ENCODE measurements around the gene DTX2.
"Not testable (repeated sequence)": the region's sequence is repeated elsewhere in the genome, so short reads cannot be mapped to it uniquely, and the experiment has no call there.

The DTX2 gene

DNA sequence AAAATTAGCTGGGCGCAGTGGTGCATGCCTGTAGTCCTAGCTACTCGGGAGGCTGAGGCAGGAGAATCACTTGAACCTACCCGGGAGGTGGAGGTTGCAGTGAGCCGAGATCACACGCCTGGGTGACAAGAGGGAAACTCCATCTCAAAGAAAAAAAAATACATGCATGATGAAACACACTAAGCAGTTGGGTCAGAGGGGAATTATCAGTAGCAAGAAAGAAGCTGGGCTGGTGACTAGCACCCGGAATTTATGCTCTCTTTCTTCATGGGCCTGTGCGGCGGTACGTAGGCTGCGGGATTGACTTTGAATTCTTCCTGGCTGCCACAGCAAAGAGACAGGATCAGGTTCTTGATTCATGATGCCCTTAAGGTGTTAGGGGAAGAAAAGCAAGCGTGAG lies 18.1 kb downstream of the DTX2 start:
- H4K12ac ChIP-seq (ENCODE audit: low read depth, low read length); H3K4me2 ChIP-seq (ENCODE audit: low read length): not testable (repeated sequence)
- no CpG with 5 or more reads among the region's 11 CpGs for WGBS (ENCODE audit: extremely low coverage, insufficient coverage, insufficient read length)

DNA sequence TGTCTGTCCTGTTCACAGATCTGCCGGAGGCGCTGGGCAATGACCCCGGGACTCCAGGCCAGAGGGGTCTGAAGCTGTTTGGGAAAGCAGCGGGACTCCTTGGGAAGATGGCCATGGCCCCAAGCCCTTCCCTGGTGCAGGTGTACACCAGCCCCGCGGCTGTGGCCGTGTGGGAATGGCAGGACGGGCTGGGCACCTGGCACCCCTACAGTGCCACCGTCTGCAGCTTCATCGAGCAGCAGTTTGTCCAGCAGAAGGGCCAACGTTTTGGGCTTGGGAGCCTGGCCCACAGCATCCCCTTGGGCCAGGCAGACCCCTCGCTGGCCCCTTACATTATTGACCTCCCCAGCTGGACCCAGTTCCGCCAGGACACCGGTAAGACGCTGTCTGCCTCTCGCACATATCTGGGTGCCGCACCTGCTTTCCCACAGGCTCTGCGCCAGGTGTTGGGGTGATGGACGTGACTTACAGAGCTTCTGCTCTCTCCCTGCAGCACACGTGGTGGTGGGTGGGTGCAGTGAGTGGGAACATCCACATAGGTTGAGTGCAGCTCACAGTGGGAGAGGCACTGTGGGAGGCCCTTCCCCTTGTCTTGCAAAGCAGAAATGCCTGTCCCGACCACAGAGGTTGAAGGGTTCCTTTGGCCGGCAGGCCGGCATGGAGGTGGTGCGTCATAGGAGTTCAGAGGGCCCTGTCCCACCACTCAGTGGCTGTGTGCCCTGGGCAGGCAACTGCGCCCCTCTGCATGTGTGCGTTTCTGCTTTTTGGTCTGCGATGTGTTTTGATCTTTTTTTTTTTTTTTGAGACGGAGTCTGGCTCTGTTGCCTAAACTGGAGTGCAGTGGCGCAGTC lies 19.1 kb downstream of the DTX2 start:
- not testable (repeated sequence) for H3K4me3 ChIP-seq (ENCODE audit: low read depth, low read length); H3K4me1 ChIP-seq (ENCODE audit: control insufficient read depth in 1 of 2, insufficient read depth in 2 of 2, low read length in 2 of 2); H3K79me1 ChIP-seq (ENCODE audit: low read length); H3K4ac ChIP-seq (ENCODE audit: low read depth, low read length); H3K27ac ChIP-seq (ENCODE audit: low read depth, low read length); H4K12ac ChIP-seq (ENCODE audit: low read depth, low read length); H3K79me2 ChIP-seq (ENCODE audit: control insufficient read depth, insufficient read depth, low read length, poor library complexity); H3K23ac ChIP-seq (ENCODE audit: low read length); H3K18ac ChIP-seq (ENCODE audit: low read length); H2AK5ac ChIP-seq (ENCODE audit: low read length); H2BK12ac ChIP-seq (ENCODE audit: low read length); H4K8ac ChIP-seq (ENCODE audit: low read depth, low read length); H2BK5ac ChIP-seq (ENCODE audit: low read depth, low read length, poor library complexity); H3K4me2 ChIP-seq (ENCODE audit: low read length); H3K9me3 ChIP-seq (ENCODE audit: insufficient read depth, low read depth, low read length); H3K14ac ChIP-seq (ENCODE audit: low read length); H4K91ac ChIP-seq (ENCODE audit: low read depth, low read length); H2AFZ ChIP-seq (ENCODE audit: insufficient read depth, low read length, poor library complexity); H3K27me3 ChIP-seq (ENCODE audit: insufficient read depth, low read length); H3K9ac ChIP-seq (ENCODE audit: low read length); DNase-seq; H2BK120ac ChIP-seq (ENCODE audit: insufficient read depth, low read length, poor library complexity)
- H3K36me3 ChIP-seq (ENCODE audit: control insufficient read depth in 1 of 2, insufficient read depth in 2 of 2, low read length in 2 of 2), result peaks cover 14 to 17% of the 10 kb centered on the region in 2 experiments
- no CpG with 5 or more reads among the region's 29 CpGs for WGBS (ENCODE audit: extremely low coverage, insufficient coverage, insufficient read length)

More for the DNA sequence above, 18.1 kb downstream of the DTX2 start:
- H3K9ac ChIP-seq (ENCODE audit: low read length); H2AFZ ChIP-seq (ENCODE audit: insufficient read depth, low read length, poor library complexity); H2AK5ac ChIP-seq (ENCODE audit: low read length); H3K4me3 ChIP-seq (ENCODE audit: low read depth, low read length); H3K23ac ChIP-seq (ENCODE audit: low read length); H3K27me3 ChIP-seq (ENCODE audit: insufficient read depth, low read length); H3K14ac ChIP-seq (ENCODE audit: low read length); H2BK12ac ChIP-seq (ENCODE audit: low read length); H3K4ac ChIP-seq (ENCODE audit: low read depth, low read length); H3K4me1 ChIP-seq (ENCODE audit: control insufficient read depth in 1 of 2, insufficient read depth in 2 of 2, low read length in 2 of 2); H3K27ac ChIP-seq (ENCODE audit: low read depth, low read length); H2BK5ac ChIP-seq (ENCODE audit: low read depth, low read length, poor library complexity); H3K79me1 ChIP-seq (ENCODE audit: low read length); H4K91ac ChIP-seq (ENCODE audit: low read depth, low read length); H3K9me3 ChIP-seq (ENCODE audit: insufficient read depth, low read depth, low read length); H3K18ac ChIP-seq (ENCODE audit: low read length); H4K8ac ChIP-seq (ENCODE audit: low read depth, low read length); H3K79me2 ChIP-seq (ENCODE audit: control insufficient read depth, insufficient read depth, low read length, poor library complexity); H2BK120ac ChIP-seq (ENCODE audit: insufficient read depth, low read length, poor library complexity): not testable (repeated sequence)
- DNase-seq, result peak in 1 of 2 donors; percentile 9
- peaks cover 14 to 17% of the 10 kb centered on the region in 2 experiments for H3K36me3 ChIP-seq (ENCODE audit: control insufficient read depth in 1 of 2, insufficient read depth in 2 of 2, low read length in 2 of 2)

DNA sequence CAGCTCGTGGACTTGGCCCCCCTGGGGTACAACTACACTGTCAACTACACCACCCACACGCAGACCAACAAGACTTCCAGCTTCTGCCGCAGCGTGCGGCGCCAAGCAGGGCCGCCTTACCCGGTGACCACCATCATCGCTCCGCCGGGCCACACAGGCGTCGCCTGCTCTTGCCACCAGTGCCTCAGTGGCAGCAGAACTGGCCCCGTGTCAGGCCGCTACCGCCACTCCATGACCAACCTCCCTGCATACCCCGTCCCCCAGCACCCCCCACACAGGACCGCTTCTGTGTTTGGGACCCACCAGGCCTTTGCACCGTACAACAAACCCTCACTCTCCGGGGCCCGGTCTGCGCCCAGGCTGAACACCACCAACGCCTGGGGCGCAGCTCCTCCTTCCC lies 21.2 kb downstream of the DTX2 start:
- H3K18ac ChIP-seq (ENCODE audit: low read length); H2BK12ac ChIP-seq (ENCODE audit: low read length); H3K4me2 ChIP-seq (ENCODE audit: low read length); H4K91ac ChIP-seq (ENCODE audit: low read depth, low read length); H3K4me3 ChIP-seq (ENCODE audit: low read depth, low read length); H3K27me3 ChIP-seq (ENCODE audit: insufficient read depth, low read length); H4K12ac ChIP-seq (ENCODE audit: low read depth, low read length); H3K23ac ChIP-seq (ENCODE audit: low read length); H3K27ac ChIP-seq (ENCODE audit: low read depth, low read length); H2BK5ac ChIP-seq (ENCODE audit: low read depth, low read length, poor library complexity); H3K4me1 ChIP-seq (ENCODE audit: control insufficient read depth in 1 of 2, insufficient read depth in 2 of 2, low read length in 2 of 2); H2BK120ac ChIP-seq (ENCODE audit: insufficient read depth, low read length, poor library complexity); H3K79me2 ChIP-seq (ENCODE audit: control insufficient read depth, insufficient read depth, low read length, poor library complexity); DNase-seq; H3K9me3 ChIP-seq (ENCODE audit: insufficient read depth, low read depth, low read length); H3K4ac ChIP-seq (ENCODE audit: low read depth, low read length); H3K79me1 ChIP-seq (ENCODE audit: low read length); H3K14ac ChIP-seq (ENCODE audit: low read length); H2AK5ac ChIP-seq (ENCODE audit: low read length); H3K9ac ChIP-seq (ENCODE audit: low read length); H4K8ac ChIP-seq (ENCODE audit: low read depth, low read length); H2AFZ ChIP-seq (ENCODE audit: insufficient read depth, low read length, poor library complexity): not testable (repeated sequence)
- WGBS (ENCODE audit: extremely low coverage, insufficient coverage, insufficient read length), result no CpG with 5 or more reads among the region's 24 CpGs
- peaks cover 13 to 15% of the 10 kb centered on the region in 2 experiments for H3K36me3 ChIP-seq (ENCODE audit: control insufficient read depth in 1 of 2, insufficient read depth in 2 of 2, low read length in 2 of 2)

DNA sequence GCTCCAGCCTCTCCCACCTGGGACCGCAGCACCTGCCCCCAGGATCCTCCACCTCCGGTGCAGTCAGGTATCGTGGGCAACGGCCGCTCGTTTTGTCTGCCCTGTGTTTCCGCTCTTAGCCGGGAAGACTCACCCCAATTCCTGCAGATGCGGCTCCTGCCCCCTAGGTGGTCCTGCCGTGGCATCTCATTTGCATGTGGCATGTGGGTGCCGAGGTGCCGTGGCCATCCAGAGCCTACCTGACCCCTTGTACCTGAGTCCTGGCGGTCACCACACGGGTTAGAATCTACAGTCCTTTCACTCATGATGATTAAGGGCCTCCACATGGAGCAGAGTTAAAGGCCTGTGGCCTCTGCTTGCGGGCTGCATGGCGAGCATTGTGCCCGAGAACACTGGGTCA lies 21.6 kb downstream of the DTX2 start:
- not testable (repeated sequence) for H3K14ac ChIP-seq (ENCODE audit: low read length); H3K79me1 ChIP-seq (ENCODE audit: low read length)
- no CpG with 5 or more reads among the region's 17 CpGs for WGBS (ENCODE audit: extremely low coverage, insufficient coverage, insufficient read length)

More for the DNA sequence above, 21.6 kb downstream of the DTX2 start:
- H3K27me3 ChIP-seq (ENCODE audit: insufficient read depth, low read length); H3K18ac ChIP-seq (ENCODE audit: low read length); H2AFZ ChIP-seq (ENCODE audit: insufficient read depth, low read length, poor library complexity); H3K9ac ChIP-seq (ENCODE audit: low read length); H3K4ac ChIP-seq (ENCODE audit: low read depth, low read length); H3K27ac ChIP-seq (ENCODE audit: low read depth, low read length); H3K4me1 ChIP-seq (ENCODE audit: control insufficient read depth in 1 of 2, insufficient read depth in 2 of 2, low read length in 2 of 2); H3K9me3 ChIP-seq (ENCODE audit: insufficient read depth, low read depth, low read length); H3K23ac ChIP-seq (ENCODE audit: low read length); H3K4me2 ChIP-seq (ENCODE audit: low read length); H2BK5ac ChIP-seq (ENCODE audit: low read depth, low read length, poor library complexity); H4K91ac ChIP-seq (ENCODE audit: low read depth, low read length); H2BK120ac ChIP-seq (ENCODE audit: insufficient read depth, low read length, poor library complexity); H2BK12ac ChIP-seq (ENCODE audit: low read length); H4K8ac ChIP-seq (ENCODE audit: low read depth, low read length); H4K12ac ChIP-seq (ENCODE audit: low read depth, low read length); H2AK5ac ChIP-seq (ENCODE audit: low read length); DNase-seq; H3K4me3 ChIP-seq (ENCODE audit: low read depth, low read length); H3K79me2 ChIP-seq (ENCODE audit: control insufficient read depth, insufficient read depth, low read length, poor library complexity): not testable (repeated sequence)
- peaks cover 13 to 15% of the 10 kb centered on the region in 2 experiments for H3K36me3 ChIP-seq (ENCODE audit: control insufficient read depth in 1 of 2, insufficient read depth in 2 of 2, low read length in 2 of 2)
